ENCODE data around the gene KCNS3.

DNA sequence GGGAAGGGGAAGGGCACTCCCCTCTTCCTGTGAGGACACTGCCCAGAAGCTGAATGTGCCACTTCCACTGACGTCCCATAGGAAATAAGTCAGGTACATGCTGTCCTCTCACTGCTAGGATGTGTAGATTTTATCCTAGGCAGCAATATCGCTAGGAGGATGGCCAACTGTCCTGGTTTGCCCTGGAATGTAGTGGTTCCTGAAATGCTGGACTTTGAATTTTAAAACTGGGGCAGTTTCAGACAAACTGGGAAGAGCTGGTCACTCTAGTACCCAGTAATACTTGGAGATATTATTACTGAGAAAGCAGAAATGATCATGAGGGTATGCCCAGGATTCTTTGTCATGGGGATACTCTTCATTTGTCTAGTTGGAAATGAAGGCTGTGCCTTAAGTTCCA lies 5.4 kb upstream of the KCNS3 start:
- TF ChIP-seq TRIM24 (CRISPR knock-in tag; IDR thresholded peaks at IDR 0.05) (no peak), CEBPG (CRISPR knock-in tag; IDR thresholded peaks at IDR 0.05) (no peak), ZNF841 (CRISPR knock-in tag; IDR thresholded peaks at IDR 0.05; ENCODE audit: borderline replicate concordance) (no peak), TCF7L2 (IDR thresholded peaks at IDR 0.05; ENCODE audit: low read depth, low read length) (no peak), ZNF570 (CRISPR knock-in tag; IDR thresholded peaks at IDR 0.05; ENCODE audit: borderline replicate concordance) (no peak), FOXM1 (CRISPR knock-in tag; IDR thresholded peaks at IDR 0.05) (no peak), MYC (CRISPR knock-in tag; IDR thresholded peaks at IDR 0.05; ENCODE audit: borderline replicate concordance) (no peak), ZBTB7A (CRISPR knock-in tag; IDR thresholded peaks at IDR 0.05) (no peak), ZNF333 (CRISPR knock-in tag; IDR thresholded peaks at IDR 0.05; ENCODE audit: borderline replicate concordance) (no peak), HNRNPK (IDR thresholded peaks at IDR 0.05; ENCODE audit: low read depth, low read length, poor library complexity, severe bottlenecking) (no peak), ZBTB21 (CRISPR knock-in tag; IDR thresholded peaks at IDR 0.05) (no peak), SP140L (CRISPR knock-in tag; IDR thresholded peaks at IDR 0.05; ENCODE audit: borderline replicate concordance) (no peak)
- TF ChIP-seq, protein P1, sequence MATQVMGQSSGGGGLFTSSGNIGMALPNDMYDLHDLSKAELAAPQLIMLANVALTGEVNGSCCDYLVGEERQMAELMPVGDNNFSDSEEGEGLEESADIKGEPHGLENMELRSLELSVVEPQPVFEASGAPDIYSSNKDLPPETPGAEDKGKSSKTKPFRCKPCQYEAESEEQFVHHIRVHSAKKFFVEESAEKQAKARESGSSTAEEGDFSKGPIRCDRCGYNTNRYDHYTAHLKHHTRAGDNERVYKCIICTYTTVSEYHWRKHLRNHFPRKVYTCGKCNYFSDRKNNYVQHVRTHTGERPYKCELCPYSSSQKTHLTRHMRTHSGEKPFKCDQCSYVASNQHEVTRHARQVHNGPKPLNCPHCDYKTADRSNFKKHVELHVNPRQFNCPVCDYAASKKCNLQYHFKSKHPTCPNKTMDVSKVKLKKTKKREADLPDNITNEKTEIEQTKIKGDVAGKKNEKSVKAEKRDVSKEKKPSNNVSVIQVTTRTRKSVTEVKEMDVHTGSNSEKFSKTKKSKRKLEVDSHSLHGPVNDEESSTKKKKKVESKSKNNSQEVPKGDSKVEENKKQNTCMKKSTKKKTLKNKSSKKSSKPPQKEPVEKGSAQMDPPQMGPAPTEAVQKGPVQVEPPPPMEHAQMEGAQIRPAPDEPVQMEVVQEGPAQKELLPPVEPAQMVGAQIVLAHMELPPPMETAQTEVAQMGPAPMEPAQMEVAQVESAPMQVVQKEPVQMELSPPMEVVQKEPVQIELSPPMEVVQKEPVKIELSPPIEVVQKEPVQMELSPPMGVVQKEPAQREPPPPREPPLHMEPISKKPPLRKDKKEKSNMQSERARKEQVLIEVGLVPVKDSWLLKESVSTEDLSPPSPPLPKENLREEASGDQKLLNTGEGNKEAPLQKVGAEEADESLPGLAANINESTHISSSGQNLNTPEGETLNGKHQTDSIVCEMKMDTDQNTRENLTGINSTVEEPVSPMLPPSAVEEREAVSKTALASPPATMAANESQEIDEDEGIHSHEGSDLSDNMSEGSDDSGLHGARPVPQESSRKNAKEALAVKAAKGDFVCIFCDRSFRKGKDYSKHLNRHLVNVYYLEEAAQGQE (IDR thresholded peaks at IDR 0.05; ENCODE audit: borderline replicate concordance in 1 of 2, low read depth in 1 of 2, low read length in 2 of 2) = no peak
- TF ChIP-seq, protein P2, sequence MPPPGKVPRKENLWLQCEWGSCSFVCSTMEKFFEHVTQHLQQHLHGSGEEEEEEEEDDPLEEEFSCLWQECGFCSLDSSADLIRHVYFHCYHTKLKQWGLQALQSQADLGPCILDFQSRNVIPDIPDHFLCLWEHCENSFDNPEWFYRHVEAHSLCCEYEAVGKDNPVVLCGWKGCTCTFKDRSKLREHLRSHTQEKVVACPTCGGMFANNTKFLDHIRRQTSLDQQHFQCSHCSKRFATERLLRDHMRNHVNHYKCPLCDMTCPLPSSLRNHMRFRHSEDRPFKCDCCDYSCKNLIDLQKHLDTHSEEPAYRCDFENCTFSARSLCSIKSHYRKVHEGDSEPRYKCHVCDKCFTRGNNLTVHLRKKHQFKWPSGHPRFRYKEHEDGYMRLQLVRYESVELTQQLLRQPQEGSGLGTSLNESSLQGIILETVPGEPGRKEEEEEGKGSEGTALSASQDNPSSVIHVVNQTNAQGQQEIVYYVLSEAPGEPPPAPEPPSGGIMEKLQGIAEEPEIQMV (CRISPR knock-in tag; IDR thresholded peaks at IDR 0.05; ENCODE audit: low read depth) = no peak
